SH-SY5Y (cell line): ENCODE measurements around the gene MYBPC1.

Source experiments
- GATA2 ChIP-seq: IDR thresholded peaks from 2 replicates; pipeline ENCODE4 v1.6.1; 2011; ENCODE audit warnings: mild to moderate bottlenecking, low read depth, low read length
- GATA3 ChIP-seq: IDR thresholded peaks from 2 replicates; pipeline ENCODE4 v1.6.1; 2011; ENCODE audit warnings: low read depth, mild to moderate bottlenecking, low read length, moderate library complexity

DNA sequence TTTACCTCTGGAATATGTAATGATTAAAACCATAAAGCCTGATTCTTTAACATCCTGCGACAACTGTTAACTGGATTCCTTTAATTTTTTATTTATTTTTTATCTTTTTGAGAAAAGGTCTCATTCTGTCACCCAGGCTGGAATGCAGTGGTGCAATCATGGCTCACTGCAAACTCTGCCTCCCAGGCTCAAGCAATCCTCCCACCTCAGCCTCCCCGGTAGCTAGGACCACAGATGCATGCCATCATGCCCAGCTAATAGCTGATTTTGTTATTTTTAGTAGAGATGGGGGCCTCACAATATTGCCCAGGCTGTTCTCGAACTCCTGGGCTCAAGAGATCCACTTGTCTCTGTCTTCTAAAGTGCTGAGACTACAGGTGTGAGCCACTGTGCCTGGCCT is 3.7 kb downstream of the MYBPC1 start:
- TF ChIP-seq GATA3, result no peak
- TF ChIP-seq GATA2, result no peak
